Measurements from ENCODE around the gene F12. TPM values are rescaled to one million over a fixed set of nuclear protein-coding genes. Genes with fewer than 3 reads are reported as not detected.

F12 gene
- total and polyA plus RNA-seq, 2 donors (not counting 1 experiment from before 2014, with no cell fraction given), result 0.10 to 0.50 TPM

- H2AFZ ChIP-seq (ENCODE audit: low read length), result no peak overlapping the region
- H3K36me3 ChIP-seq (ENCODE audit: control insufficient read depth, insufficient read depth, low read length), result peaks cover 5% of the 10 kb centered on the region
- H3K9ac ChIP-seq (ENCODE audit: insufficient read depth, low read length), result no peak overlapping the region
- H3K4me1 ChIP-seq (ENCODE audit: control insufficient read depth, extremely low read depth, insufficient read depth, low read length), result peaks cover 7% of the 10 kb centered on the region
- H3K27me3 ChIP-seq (ENCODE audit: control insufficient read depth, insufficient read depth, low read length), result no peaks in the 10 kb centered on the region
- TF ChIP-seq EZH2 (IDR thresholded peaks at IDR 0.05; ENCODE audit: low read length, missing control alignments) (no peak), CTCF (conservative IDR thresholded peaks at IDR 0.05 in 1 of 2, IDR thresholded peaks at IDR 0.05 in 1 of 2; ENCODE audit: low read depth in 1 of 2, low read length in 2 of 2) (no peak)
- no peaks in the 10 kb centered on the region for H3K79me2 ChIP-seq (ENCODE audit: control insufficient read depth, insufficient read depth, low read length)
- no peak overlapping the region for H3K4me3 ChIP-seq (replicated peaks in 1 of 4; ENCODE audit: control extremely low read depth in 1 of 4, insufficient read depth in 1 of 4, low read depth in 3 of 4, low read length in 4 of 4)
- H3K4me2 ChIP-seq (ENCODE audit: extremely low read depth, insufficient read depth, low read length), result no peak overlapping the region
- DNase-seq (ENCODE audit: low read depth in 2 of 2), result no peak
- no peak overlapping the region for H3K27ac ChIP-seq (ENCODE audit: insufficient read depth, low read length)
- no peaks in the 10 kb centered on the region for H4K20me1 ChIP-seq (ENCODE audit: control insufficient read depth, extremely low read depth, insufficient read depth, low read length)
- no peaks in the 10 kb centered on the region for H3K9me3 ChIP-seq (ENCODE audit: control insufficient read depth, insufficient read depth, low read depth, low read length)
These were observed 35.9 kb upstream of the F12 start for GRCh38 chr5:177445052-177445916.

GRCh38 chr5:177444106-177445051 is 35.0 kb upstream of the F12 start:
- TF ChIP-seq CTCF (conservative IDR thresholded peaks at IDR 0.05 in 1 of 2, IDR thresholded peaks at IDR 0.05 in 1 of 2; ENCODE audit: low read depth in 1 of 2, low read length in 2 of 2) (no peak), EZH2 (IDR thresholded peaks at IDR 0.05; ENCODE audit: low read length, missing control alignments) (no peak)
- Histone ChIP-seq H3K9me3 (ENCODE audit: control insufficient read depth, insufficient read depth, low read depth, low read length) (no peaks in the 10 kb centered on the region), H3K4me1 (ENCODE audit: control insufficient read depth, extremely low read depth, insufficient read depth, low read length) (peaks cover 7% of the 10 kb centered on the region), H3K4me2 (ENCODE audit: extremely low read depth, insufficient read depth, low read length) (no peak overlapping the region), H3K9ac (ENCODE audit: insufficient read depth, low read length) (no peak overlapping the region), H3K79me2 (ENCODE audit: control insufficient read depth, insufficient read depth, low read length) (no peaks in the 10 kb centered on the region), H3K36me3 (ENCODE audit: control insufficient read depth, insufficient read depth, low read length) (peaks cover 5% of the 10 kb centered on the region), H4K20me1 (ENCODE audit: control insufficient read depth, extremely low read depth, insufficient read depth, low read length) (no peaks in the 10 kb centered on the region), H3K27ac (ENCODE audit: insufficient read depth, low read length) (no peak overlapping the region), H3K4me3 (replicated peaks in 1 of 4; ENCODE audit: control extremely low read depth in 1 of 4, insufficient read depth in 1 of 4, low read depth in 3 of 4, low read length in 4 of 4) (no peak overlapping the region), H3K27me3 (ENCODE audit: control insufficient read depth, insufficient read depth, low read length) (no peaks in the 10 kb centered on the region), H2AFZ (ENCODE audit: low read length) (no peak overlapping the region)
- DNase-seq (ENCODE audit: low read depth in 2 of 2), result no peak

Measured in fibroblast of lung (primary cell).